Measurements from ENCODE around the gene GCHFR. TPM values are rescaled to one million over a fixed set of nuclear protein-coding genes. Genes with fewer than 3 reads are reported as not detected.
A peak's percentile ranks its signal among the peaks of the same experiment; 100 is the strongest.

GCHFR gene
- polyA plus RNA-seq, 2 donors, result 42.9 to 87.9 TPM

DNA sequence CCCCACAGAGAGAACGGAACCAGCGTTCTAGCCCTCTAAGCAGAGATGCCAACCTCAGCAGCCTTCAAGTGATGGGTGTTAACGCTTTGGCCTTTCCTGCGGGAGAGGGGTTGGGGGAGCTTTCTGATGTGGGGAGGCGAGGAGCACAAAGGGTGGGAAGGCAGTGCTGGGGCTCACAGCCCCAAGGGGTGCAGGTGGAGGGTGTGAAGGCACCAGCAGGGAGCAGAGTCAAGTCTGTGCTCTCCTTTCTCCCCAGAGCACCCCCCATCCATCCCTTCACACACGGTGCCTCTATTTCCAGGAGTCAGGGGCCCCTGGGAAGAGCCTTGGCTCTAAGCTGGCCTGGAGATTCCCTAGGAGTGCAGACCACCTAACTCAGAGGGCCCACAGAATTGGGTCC, 10.0 kb downstream of the GCHFR start:
- no peaks in the 10 kb centered on the region for H3K27me3 ChIP-seq (ENCODE audit: control insufficient read depth in 1 of 2, insufficient read depth in 2 of 2, low read length in 2 of 2)
- H3K36me3 ChIP-seq (ENCODE audit: control insufficient read depth in 2 of 2, insufficient read depth in 2 of 2, low read length in 1 of 2), result peaks cover 14 to 38% of the 10 kb centered on the region in 2 donors
- 95% methylated on average over 6 of the region's 6 CpGs for WGBS, 2 donors
- peak overlapping the region in 1 of 2 donors; percentile 24 for H3K27ac ChIP-seq (ENCODE audit: low read depth in 2 of 2, low read length in 1 of 2)
- peaks cover 3 to 29% of the 10 kb centered on the region in 2 donors for H3K4me1 ChIP-seq (ENCODE audit: control insufficient read depth in 2 of 2, insufficient read depth in 2 of 2, low read length in 1 of 2)
- peaks cover 0 to 2% of the 10 kb centered on the region in 2 donors for H3K9me3 ChIP-seq (ENCODE audit: control insufficient read depth in 2 of 2, insufficient read depth in 1 of 2, low read depth in 1 of 2, low read length in 1 of 2)
- H3K4me3 ChIP-seq (ENCODE audit: low read depth in 1 of 2, low read length in 2 of 2), result no peak overlapping the region

DNA sequence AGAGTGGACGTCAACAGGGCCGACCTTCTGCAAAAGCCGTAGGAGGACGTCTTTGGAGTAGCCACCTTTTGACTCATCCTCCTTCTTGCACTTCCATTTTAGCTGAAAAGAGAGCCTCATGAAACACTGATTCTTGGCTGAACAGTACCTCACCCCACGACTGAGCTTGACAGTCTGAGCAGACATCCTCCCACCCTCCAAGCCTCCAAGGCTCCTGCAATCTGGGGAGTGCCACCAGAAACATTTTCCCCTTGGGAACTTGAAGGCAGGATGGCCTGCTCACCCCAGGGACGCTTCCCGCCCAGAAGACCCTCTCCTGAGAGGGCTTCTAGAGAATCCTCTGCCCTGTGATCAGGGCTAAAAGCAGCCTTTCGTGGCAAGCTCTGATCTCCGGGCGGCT, 11.1 kb downstream of the GCHFR start:
- WGBS, 2 donors, result 86 to 94% methylated on average over 10 of the region's 10 CpGs
- no peaks in the 10 kb centered on the region for H3K27me3 ChIP-seq (ENCODE audit: control insufficient read depth in 1 of 2, insufficient read depth in 2 of 2, low read length in 2 of 2)
- peaks cover 0 to 2% of the 10 kb centered on the region in 2 donors for H3K9me3 ChIP-seq (ENCODE audit: control insufficient read depth in 2 of 2, insufficient read depth in 1 of 2, low read depth in 1 of 2, low read length in 1 of 2)
- peaks cover 14 to 47% of the 10 kb centered on the region in 2 donors for H3K36me3 ChIP-seq (ENCODE audit: control insufficient read depth in 2 of 2, insufficient read depth in 2 of 2, low read length in 1 of 2)
- H3K27ac ChIP-seq (ENCODE audit: low read depth in 2 of 2, low read length in 1 of 2), result no peak overlapping the region
- H3K4me3 ChIP-seq (ENCODE audit: low read depth in 1 of 2, low read length in 2 of 2), result no peak overlapping the region
- peaks cover 3 to 20% of the 10 kb centered on the region in 2 donors for H3K4me1 ChIP-seq (ENCODE audit: control insufficient read depth in 2 of 2, insufficient read depth in 2 of 2, low read length in 1 of 2)

- peaks cover 0 to 14% of the 10 kb centered on the region in 2 donors for H3K4me1 ChIP-seq (ENCODE audit: control insufficient read depth in 2 of 2, insufficient read depth in 2 of 2, low read length in 1 of 2)
- H3K9me3 ChIP-seq (ENCODE audit: control insufficient read depth in 2 of 2, insufficient read depth in 1 of 2, low read depth in 1 of 2, low read length in 1 of 2), result peaks cover 0 to 2% of the 10 kb centered on the region in 2 donors
- H3K36me3 ChIP-seq (ENCODE audit: control insufficient read depth in 2 of 2, insufficient read depth in 2 of 2, low read length in 1 of 2), result peaks cover 14 to 42% of the 10 kb centered on the region in 2 donors
- H3K27ac ChIP-seq (ENCODE audit: low read depth in 2 of 2, low read length in 1 of 2), result peak overlapping the region; percentile 47 to 90
- WGBS, 2 donors, result 81% methylated on average over 14 of the region's 14 CpGs
- no peaks in the 10 kb centered on the region for H3K27me3 ChIP-seq (ENCODE audit: control insufficient read depth in 1 of 2, insufficient read depth in 2 of 2, low read length in 2 of 2)
- H3K4me3 ChIP-seq (ENCODE audit: low read depth in 1 of 2, low read length in 2 of 2), result peak overlapping the region in 1 of 2 donors; percentile 26
Measured at GRCh38 chr15:40775740-40776536, 12.1 kb downstream of the GCHFR start.

DNA sequence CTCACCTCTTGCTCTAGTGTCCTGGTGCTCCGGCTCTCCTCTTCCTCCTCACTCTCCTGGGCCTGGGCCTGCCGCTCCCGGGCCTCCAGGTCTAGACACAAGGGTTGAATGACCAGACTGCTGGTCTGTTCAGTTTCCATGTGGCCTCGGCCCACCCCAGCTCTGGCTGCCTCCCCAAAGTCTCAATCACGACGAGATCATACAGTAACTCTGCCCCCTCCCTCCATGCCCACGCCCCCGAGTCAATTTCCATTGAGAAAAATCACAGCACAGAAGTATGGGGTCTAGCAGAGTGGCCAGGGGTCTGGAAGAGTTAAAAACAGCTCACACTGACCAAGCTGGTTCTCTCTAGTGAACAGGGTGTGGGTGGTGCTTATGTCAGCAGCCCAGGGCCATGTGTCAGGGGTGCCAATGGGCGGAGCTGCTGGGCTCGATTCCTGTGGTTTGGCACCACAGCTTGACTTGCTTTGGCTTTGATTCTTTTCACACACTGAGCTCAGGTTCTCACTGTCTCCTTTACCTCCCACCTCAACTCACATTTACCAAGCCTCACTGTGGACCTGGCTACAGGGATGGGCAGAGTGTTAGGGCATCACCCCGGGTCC, 12.8 kb downstream of the GCHFR start:
- H3K27me3 ChIP-seq (ENCODE audit: control insufficient read depth in 1 of 2, insufficient read depth in 2 of 2, low read length in 2 of 2), result no peaks in the 10 kb centered on the region
- peaks cover 14 to 40% of the 10 kb centered on the region in 2 donors for H3K36me3 ChIP-seq (ENCODE audit: control insufficient read depth in 2 of 2, insufficient read depth in 2 of 2, low read length in 1 of 2)
- peaks cover 0 to 2% of the 10 kb centered on the region in 2 donors for H3K9me3 ChIP-seq (ENCODE audit: control insufficient read depth in 2 of 2, insufficient read depth in 1 of 2, low read depth in 1 of 2, low read length in 1 of 2)
- peaks cover 0 to 9% of the 10 kb centered on the region in 2 donors for H3K4me1 ChIP-seq (ENCODE audit: control insufficient read depth in 2 of 2, insufficient read depth in 2 of 2, low read length in 1 of 2)
- H3K4me3 ChIP-seq (ENCODE audit: low read depth in 1 of 2, low read length in 2 of 2), result peak overlapping the region in 1 of 2 donors; percentile 26
- 50 to 53% methylated on average over 10 to 11 of the region's 11 CpGs for WGBS, 2 donors
- peak overlapping the region; percentile 81 to 90 for H3K27ac ChIP-seq (ENCODE audit: low read depth in 2 of 2, low read length in 1 of 2)

DNA sequence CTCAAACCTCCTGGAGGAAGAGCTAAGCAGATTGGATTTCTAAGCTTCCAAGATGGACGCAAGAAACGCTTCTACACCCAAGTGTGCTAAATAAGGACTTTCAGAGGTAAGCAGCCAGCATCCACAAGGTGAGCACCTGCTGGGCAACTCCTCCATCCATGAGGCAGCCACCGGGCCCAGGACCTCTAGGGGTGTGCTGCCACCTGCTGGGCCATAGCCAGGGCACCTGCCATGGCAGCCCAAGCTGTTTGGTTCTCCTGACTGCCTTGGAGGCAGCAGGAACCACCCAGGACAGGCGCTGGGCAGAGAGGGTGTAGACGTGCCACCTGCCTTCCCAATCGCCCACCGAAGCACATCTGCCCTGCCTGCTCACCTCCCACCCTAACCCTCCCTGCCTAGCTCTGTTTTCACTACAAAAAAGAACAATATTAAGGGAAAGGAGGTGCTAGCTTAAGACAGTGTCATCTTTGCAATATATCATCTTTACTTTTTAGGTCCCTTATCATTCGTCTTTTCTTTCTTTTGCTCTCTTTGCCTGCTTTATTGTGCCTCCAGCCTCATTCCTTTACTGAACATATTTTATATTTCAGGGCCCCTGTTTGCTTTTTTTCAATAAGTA, 18.9 kb downstream of the GCHFR start:
- no peak overlapping the region for H3K4me3 ChIP-seq (ENCODE audit: low read depth in 1 of 2, low read length in 2 of 2)
- no peak overlapping the region for H3K27ac ChIP-seq (ENCODE audit: low read depth in 2 of 2, low read length in 1 of 2)
- no peaks in the 10 kb centered on the region for H3K27me3 ChIP-seq (ENCODE audit: control insufficient read depth in 1 of 2, insufficient read depth in 2 of 2, low read length in 2 of 2)
- 37 to 46% methylated on average over 8 of the region's 8 CpGs for WGBS, 2 donors
- H3K9me3 ChIP-seq (ENCODE audit: control insufficient read depth in 2 of 2, insufficient read depth in 1 of 2, low read depth in 1 of 2, low read length in 1 of 2), result no peaks in the 10 kb centered on the region
- H3K36me3 ChIP-seq (ENCODE audit: control insufficient read depth in 2 of 2, insufficient read depth in 2 of 2, low read length in 1 of 2), result peaks cover 0 to 10% of the 10 kb centered on the region in 2 donors
- H3K4me1 ChIP-seq (ENCODE audit: control insufficient read depth in 2 of 2, insufficient read depth in 2 of 2, low read length in 1 of 2), result peaks cover 0 to 9% of the 10 kb centered on the region in 2 donors

GRCh38 chr15:40785164-40785563, 21.3 kb downstream of the GCHFR start:
- 61 to 66% methylated on average over 3 of the region's 3 CpGs for WGBS, 2 donors
- H3K4me1 ChIP-seq (ENCODE audit: control insufficient read depth in 2 of 2, insufficient read depth in 2 of 2, low read length in 1 of 2), result peaks cover 2 to 18% of the 10 kb centered on the region in 2 donors
- no peaks in the 10 kb centered on the region for H3K9me3 ChIP-seq (ENCODE audit: control insufficient read depth in 2 of 2, insufficient read depth in 1 of 2, low read depth in 1 of 2, low read length in 1 of 2)
- H3K4me3 ChIP-seq (ENCODE audit: low read depth in 1 of 2, low read length in 2 of 2), result no peak overlapping the region
- H3K27me3 ChIP-seq (ENCODE audit: control insufficient read depth in 1 of 2, insufficient read depth in 2 of 2, low read length in 2 of 2), result no peaks in the 10 kb centered on the region
- H3K36me3 ChIP-seq (ENCODE audit: control insufficient read depth in 2 of 2, insufficient read depth in 2 of 2, low read length in 1 of 2), result peaks cover 0 to 3% of the 10 kb centered on the region in 2 donors
- peak overlapping the region; percentile 89 to 92 for H3K27ac ChIP-seq (ENCODE audit: low read depth in 2 of 2, low read length in 1 of 2)

GRCh38 chr15:40785814-40786213, 21.9 kb downstream of the GCHFR start:
- WGBS, 2 donors, result 47 to 55% methylated on average over 2 of the region's 2 CpGs
- H3K4me1 ChIP-seq (ENCODE audit: control insufficient read depth in 2 of 2, insufficient read depth in 2 of 2, low read length in 1 of 2), result peaks cover 2 to 18% of the 10 kb centered on the region in 2 donors
- H3K36me3 ChIP-seq (ENCODE audit: control insufficient read depth in 2 of 2, insufficient read depth in 2 of 2, low read length in 1 of 2), result peaks cover 0 to 3% of the 10 kb centered on the region in 2 donors
- no peak overlapping the region for H3K4me3 ChIP-seq (ENCODE audit: low read depth in 1 of 2, low read length in 2 of 2)
- H3K27me3 ChIP-seq (ENCODE audit: control insufficient read depth in 1 of 2, insufficient read depth in 2 of 2, low read length in 2 of 2), result no peaks in the 10 kb centered on the region
- H3K9me3 ChIP-seq (ENCODE audit: control insufficient read depth in 2 of 2, insufficient read depth in 1 of 2, low read depth in 1 of 2, low read length in 1 of 2), result no peaks in the 10 kb centered on the region
- peak overlapping the region; percentile 89 to 92 for H3K27ac ChIP-seq (ENCODE audit: low read depth in 2 of 2, low read length in 1 of 2)

- Histone ChIP-seq H3K9me3 (ENCODE audit: control insufficient read depth in 2 of 2, insufficient read depth in 1 of 2, low read depth in 1 of 2, low read length in 1 of 2) (no peaks in the 10 kb centered on the region), H3K27me3 (ENCODE audit: control insufficient read depth in 1 of 2, insufficient read depth in 2 of 2, low read length in 2 of 2) (no peaks in the 10 kb centered on the region), H3K4me3 (ENCODE audit: low read depth in 1 of 2, low read length in 2 of 2) (no peak overlapping the region), H3K4me1 (ENCODE audit: control insufficient read depth in 2 of 2, insufficient read depth in 2 of 2, low read length in 1 of 2) (peaks cover 5 to 21% of the 10 kb centered on the region in 2 donors), H3K36me3 (ENCODE audit: control insufficient read depth in 2 of 2, insufficient read depth in 2 of 2, low read length in 1 of 2) (peaks cover 0 to 7% of the 10 kb centered on the region in 2 donors), H3K27ac (ENCODE audit: low read depth in 2 of 2, low read length in 1 of 2) (peak overlapping the region; percentile 87 to 90)
- WGBS, 2 donors, result 19 to 21% methylated on average over 4 of the region's 4 CpGs
Measured at GRCh38 chr15:40787344-40787841, 23.5 kb downstream of the GCHFR start.

GRCh38 chr15:40787991-40788390, 24.1 kb downstream of the GCHFR start:
- WGBS, 2 donors, result 58 to 66% methylated on average over 6 of the region's 6 CpGs
- Histone ChIP-seq H3K4me1 (ENCODE audit: control insufficient read depth in 2 of 2, insufficient read depth in 2 of 2, low read length in 1 of 2) (peaks cover 5 to 17% of the 10 kb centered on the region in 2 donors), H3K9me3 (ENCODE audit: control insufficient read depth in 2 of 2, insufficient read depth in 1 of 2, low read depth in 1 of 2, low read length in 1 of 2) (no peaks in the 10 kb centered on the region), H3K27me3 (ENCODE audit: control insufficient read depth in 1 of 2, insufficient read depth in 2 of 2, low read length in 2 of 2) (no peaks in the 10 kb centered on the region), H3K27ac (ENCODE audit: low read depth in 2 of 2, low read length in 1 of 2) (peak overlapping the region; percentile 87 to 90), H3K36me3 (ENCODE audit: control insufficient read depth in 2 of 2, insufficient read depth in 2 of 2, low read length in 1 of 2) (peaks cover 0 to 7% of the 10 kb centered on the region in 2 donors), H3K4me3 (ENCODE audit: low read depth in 1 of 2, low read length in 2 of 2) (no peak overlapping the region)

Measured in esophagus (tissue), 2 donors.